ENCODE results near the gene PRKCE. TPM values are rescaled to one million over a fixed set of nuclear protein-coding genes. Genes with fewer than 3 reads are reported as not detected.

Gene PRKCE
- total RNA-seq, 1 experiment from 2014 or later, result 1.3 TPM

DNA sequence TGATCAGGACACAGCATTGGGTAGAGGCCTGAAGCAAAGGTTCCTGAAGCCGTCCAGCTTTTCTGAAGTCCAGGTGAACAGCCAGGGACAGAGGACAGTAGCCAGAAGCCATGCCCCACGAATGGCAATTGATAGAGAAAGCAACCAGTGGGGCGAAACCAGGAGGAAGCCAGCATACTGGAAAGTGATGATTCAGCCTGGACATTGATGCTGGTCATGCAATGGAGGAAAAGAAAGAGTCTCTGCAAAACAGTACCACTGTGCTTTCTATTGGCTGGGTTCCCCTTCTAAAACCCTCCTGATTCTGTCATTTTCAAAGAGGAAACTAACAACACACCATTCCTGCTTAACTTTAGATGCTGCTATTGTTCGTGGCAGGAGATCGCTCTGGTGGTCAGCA, 424.4 kb downstream of the PRKCE start:
- Histone ChIP-seq H3K4me1 (ENCODE audit: insufficient read depth, low read length) (0 out of 2 replicates have a peak, but pooled peaks cover 2% of the 10 kb centered on the region), H2AFZ (ENCODE audit: low read length) (no peak overlapping the region), H3K23ac (ENCODE audit: insufficient read length, low read depth, low read length) (no peak overlapping the region), H4K20me1 (ENCODE audit: control insufficient read depth, insufficient read depth, insufficient read length) (no peaks in the 10 kb centered on the region), H3K27me3 (ENCODE audit: insufficient read depth, low read length) (no peaks in the 10 kb centered on the region), H2BK12ac (ENCODE audit: insufficient read length, low read depth, low read length) (no peak overlapping the region), H2BK5ac (ENCODE audit: insufficient read length, low read length) (no peak overlapping the region), H3K9ac (ENCODE audit: extremely low read depth, insufficient read length, low read length) (no peak overlapping the region), H3K18ac (ENCODE audit: insufficient read length, low read depth, low read length) (no peak overlapping the region), H4K91ac (ENCODE audit: insufficient read length, low read depth, low read length) (no peak overlapping the region), H3K4me2 (ENCODE audit: insufficient read depth, insufficient read length, low read length) (no peak overlapping the region), H4K5ac (ENCODE audit: insufficient read length, low read depth, low read length) (no peak overlapping the region), H3K4ac (ENCODE audit: low read depth, low read length) (no peak overlapping the region), H3T11ph (ENCODE audit: low read length) (no peak overlapping the region), H3K79me1 (ENCODE audit: insufficient read depth, low read depth, low read length, poor library complexity, severe bottlenecking) (no peaks in the 10 kb centered on the region), H2BK20ac (ENCODE audit: low read depth, low read length, poor library complexity, severe bottlenecking) (no peak overlapping the region), H2AK5ac (ENCODE audit: insufficient read length, low read length) (no peak overlapping the region), H3K9me3 (ENCODE audit: control insufficient read depth, low read depth, low read length) (no peaks in the 10 kb centered on the region), H3K14ac (ENCODE audit: insufficient read depth, low read length) (no peak overlapping the region), H3K56ac (ENCODE audit: insufficient read length, low read depth, low read length) (no peak overlapping the region), H2BK120ac (ENCODE audit: low read depth, low read length, poor library complexity, severe bottlenecking) (no peak overlapping the region), H4K8ac (replicated peaks; ENCODE audit: insufficient read length, low read depth, low read length) (no peak overlapping the region), H3K27ac (ENCODE audit: insufficient read length, low read depth, low read length) (no peak overlapping the region), H2BK15ac (ENCODE audit: low read depth, low read length) (no peak overlapping the region), H3K23me2 (ENCODE audit: insufficient read length, low read depth, low read length, poor library complexity, severe bottlenecking) (no peaks in the 10 kb centered on the region), H3K79me2 (ENCODE audit: insufficient read depth, low read length) (no peaks in the 10 kb centered on the region)
- Mint-ChIP-seq H3K36me3 (ENCODE audit: insufficient read depth in 1 of 3, low read depth in 3 of 3) (no peaks in the 10 kb centered on the region), H3K27ac (no peak overlapping the region), H3K9me3 (no peaks in the 10 kb centered on the region; a peak in 1 of 5 replicates), H3K4me1 (peaks cover 8 to 9% of the 10 kb centered on the region in 2 experiments; a peak in 3 of 4 replicates), H3K4me3 (no peak overlapping the region), H3K27me3 (ENCODE audit: low read depth) (peaks cover 4% of the 10 kb centered on the region)
- no peak for DNase-seq
- WGBS (ENCODE audit: extremely low coverage, insufficient read length, low lambda C conversion rate), result no CpG with 5 or more reads among the region's 5 CpGs
- TF ChIP-seq CTCF (conservative IDR thresholded peaks at IDR 0.05), result no peak
